Measurements from ENCODE around the gene RNF144B. TPM values are rescaled to one million over a fixed set of nuclear protein-coding genes. Genes with fewer than 3 reads are reported as not detected.
A peak's percentile ranks its signal among the peaks of the same experiment; 100 is the strongest.
"Not testable (repeated sequence)": the region's sequence is repeated elsewhere in the genome, so short reads cannot be mapped to it uniquely, and the experiment has no call there.

The RNF144B gene
- total and polyA plus RNA-seq, 4 donors, result 18.1 to 96.8 (median 59.5) TPM

GRCh38 chr6:18400831-18401446 lies 13.8 kb downstream of the RNF144B start:
- WGBS, 2 donors, result 53 to 61% methylated on average over 2 of the region's 2 CpGs
- H3K36me3 ChIP-seq (ENCODE audit: control insufficient read depth in 4 of 4, insufficient read depth in 4 of 4, low read length in 4 of 4), result peaks cover 0 to 6% (median 2%) of the 10 kb centered on the region in 4 donors
- H3K27me3 ChIP-seq (ENCODE audit: control insufficient read depth in 3 of 3, insufficient read depth in 3 of 3, low read length in 2 of 3), result no peaks in the 10 kb centered on the region
- H3K9ac ChIP-seq (ENCODE audit: insufficient read depth in 1 of 2, low read length in 2 of 2), result no peak overlapping the region
- DNase-seq (peak in 1 of 3 donors; percentile 21), ATAC-seq (ENCODE audit: insufficient read depth, low FRiP score) (no peak)
- H3K9me3 ChIP-seq (ENCODE audit: control insufficient read depth in 4 of 4, insufficient read depth in 3 of 4, low read length in 3 of 4), result no peaks in the 10 kb centered on the region
- peaks cover 0 to 16% (median 0%) of the 10 kb centered on the region in 5 donors for H3K4me1 ChIP-seq (ENCODE audit: control insufficient read depth in 5 of 5, insufficient read depth in 5 of 5, low read length in 5 of 5)
- no peak overlapping the region for H3K4me3 ChIP-seq
- no peak for TF ChIP-seq CTCF (IDR thresholded peaks at IDR 0.05; ENCODE audit: control extremely low read depth, extremely low read depth)
- H3K27ac ChIP-seq (ENCODE audit: low read depth in 1 of 2, low read length in 1 of 2), result peak overlapping the region; percentile 21 to 65

DNA sequence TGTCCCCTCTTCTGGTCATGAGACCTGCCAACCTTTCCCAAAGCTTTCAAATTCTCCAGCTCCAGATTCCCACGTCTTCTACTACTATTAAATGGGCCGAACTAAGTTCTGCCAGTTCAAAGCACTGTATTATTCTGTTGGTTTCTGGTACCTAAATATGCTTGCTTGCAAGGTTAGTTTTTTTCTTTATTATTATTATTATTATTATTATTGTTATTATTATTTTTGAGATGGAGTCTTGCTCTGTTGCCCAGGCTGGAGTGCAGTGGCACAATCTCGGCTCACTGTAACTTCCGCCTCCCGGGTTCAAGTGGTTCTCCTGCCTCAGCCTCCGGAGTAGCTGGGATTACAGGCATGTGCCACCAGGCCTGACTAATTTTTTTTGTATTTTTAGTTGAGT lies 17.8 kb downstream of the RNF144B start:
- not testable (repeated sequence) for H3K36me3 ChIP-seq (ENCODE audit: control insufficient read depth in 4 of 4, insufficient read depth in 4 of 4, low read length in 4 of 4); ATAC-seq (ENCODE audit: insufficient read depth, low FRiP score); H3K27ac ChIP-seq (ENCODE audit: low read depth in 1 of 2, low read length in 1 of 2); H3K9ac ChIP-seq (ENCODE audit: insufficient read depth in 1 of 2, low read length in 2 of 2); H3K9me3 ChIP-seq (ENCODE audit: control insufficient read depth in 4 of 4, insufficient read depth in 3 of 4, low read length in 3 of 4); H3K27me3 ChIP-seq (ENCODE audit: control insufficient read depth in 3 of 3, insufficient read depth in 3 of 3, low read length in 2 of 3); DNase-seq; H3K4me3 ChIP-seq
- peaks cover 0 to 13% (median 0%) of the 10 kb centered on the region in 5 donors for H3K4me1 ChIP-seq (ENCODE audit: control insufficient read depth in 5 of 5, insufficient read depth in 5 of 5, low read length in 5 of 5)
- WGBS, 2 donors, result 95 to 97% methylated on average over 6 of the region's 6 CpGs

- peaks cover 0 to 13% (median 0%) of the 10 kb centered on the region in 5 donors for H3K4me1 ChIP-seq (ENCODE audit: control insufficient read depth in 5 of 5, insufficient read depth in 5 of 5, low read length in 5 of 5)
- peak overlapping the region in 1 of 2 donors; percentile 33 for H3K27ac ChIP-seq (ENCODE audit: low read depth in 1 of 2, low read length in 1 of 2)
- DNase-seq (no peak), ATAC-seq (ENCODE audit: insufficient read depth, low FRiP score) (peak; percentile 67)
- H3K36me3 ChIP-seq (ENCODE audit: control insufficient read depth in 4 of 4, insufficient read depth in 4 of 4, low read length in 4 of 4), result peaks cover 0 to 8% (median 2%) of the 10 kb centered on the region in 4 donors
- 49 to 73% methylated on average over 4 of the region's 4 CpGs for WGBS, 2 donors
- H3K27me3 ChIP-seq (ENCODE audit: control insufficient read depth in 3 of 3, insufficient read depth in 3 of 3, low read length in 2 of 3), result no peaks in the 10 kb centered on the region
- TF ChIP-seq CTCF (IDR thresholded peaks at IDR 0.05; ENCODE audit: control extremely low read depth, extremely low read depth), result no peak
- H3K9me3 ChIP-seq (ENCODE audit: control insufficient read depth in 4 of 4, insufficient read depth in 3 of 4, low read length in 3 of 4), result no peaks in the 10 kb centered on the region
- no peak overlapping the region for H3K9ac ChIP-seq (ENCODE audit: insufficient read depth in 1 of 2, low read length in 2 of 2)
- no peak overlapping the region for H3K4me3 ChIP-seq
Measured at GRCh38 chr6:18405477-18406293, 18.5 kb downstream of the RNF144B start.
